B cell (primary cell): ENCODE results near the gene FERMT3. TPM values are rescaled to one million over a fixed set of nuclear protein-coding genes. Genes with fewer than 3 reads are reported as not detected.

Experiments
- ATAC-seq: fragments of 200-7000 bp; cut with Tn5 transposase; one replicate; pipeline ENCODE4 v1.10.0; 2021; ENCODE audit warnings: low read depth, mild to moderate bottlenecking, moderate number of reproducible peaks, moderate library complexity
- CTCF ChIA-PET: fragments of 350-600 bp; sonication (Branson Sonifier 250); formaldehyde crosslinking; loops from one replicate; lab custom pipeline; 2021; ENCODE audit warnings: antibody characterized with exemption, inconsistent platforms; lab: Charles Lee
- POLR2A ChIA-PET: fragments of 350-600 bp; sonication (Branson Sonifier 250); formaldehyde crosslinking; loops from one replicate; lab custom pipeline; 2021; ENCODE audit warnings: antibody characterized with exemption; lab: Charles Lee
- DNase-seq: peaks from one replicate; pipeline ENCODE4 v3.0.0; 2013
- H2AFZ ChIP-seq: 2 replicates; pipeline ENCODE4 v1.6.1; 2012; ENCODE audit warnings: mild to moderate bottlenecking, low read depth, low read length; ENCODE audit not compliant: insufficient read depth, poor library complexity, severe bottlenecking
- H3K27ac ChIP-seq, 2 donors: 1 replicate in 1 of 2; 2 replicates in 1 of 2; pipeline ENCODE4 v1.5.1; 2012 to 2013; ENCODE audit warnings: low read length in 2 of 2, mild to moderate bottlenecking in 2 of 2, moderate library complexity in 1 of 2
- H3K27me3 ChIP-seq, 4 experiments: fragments of 200-600 bp in 1 of 4; sonication (generic) in 1 of 4; replicated peaks in 1 of 4; 1 replicate in 2 of 4; 2 replicates in 2 of 4; pipeline versions ENCODE4 v1.6.1 to v1.7.0; 2013 to 2016; ENCODE audit warnings: low read length in 3 of 4, mild to moderate bottlenecking in 2 of 4, mixed read lengths in 1 of 4, moderate library complexity in 1 of 4; ENCODE audit not compliant: insufficient read depth in 4 of 4, control insufficient read depth in 3 of 4; ENCODE audit errors: control extremely low read depth in 1 of 4
- H3K36me3 ChIP-seq, 2 experiments: replicated peaks in 1 of 2; 1 replicate in 1 of 2; 2 replicates in 1 of 2; pipeline versions ENCODE4 v1.6.1 to v1.7.1; 2013; ENCODE audit warnings: low read length in 1 of 2; ENCODE audit not compliant: insufficient read depth in 2 of 2, control insufficient read depth in 1 of 2; ENCODE audit errors: control extremely low read depth in 1 of 2, extremely low read depth in 1 of 2
- H3K4me1 ChIP-seq, 2 donors: fragments of 200-600 bp in 1 of 2; sonication (generic) in 1 of 2; 1 replicate in 1 of 2; 2 replicates in 1 of 2; pipeline versions ENCODE4 v1.5.1 to v1.6.1; 2013 to 2017; ENCODE audit warnings: low read length in 2 of 2; ENCODE audit not compliant: control insufficient read depth in 2 of 2, insufficient read depth in 2 of 2
- H3K4me2 ChIP-seq: replicated peaks from 2 replicates; pipeline ENCODE3; 2012; ENCODE audit warnings: mild to moderate bottlenecking, low read depth, low read length; ENCODE audit not compliant: poor library complexity, severe bottlenecking
- H3K4me3 ChIP-seq, 5 experiments: fragments of 200-600 bp in 1 of 5; sonication (generic) in 1 of 5; 1 replicate in 3 of 5; 2 replicates in 2 of 5; pipeline versions ENCODE4 v1.5.1 to v1.7.0; 2011 to 2016; ENCODE audit warnings: low read length in 4 of 5, mild to moderate bottlenecking in 4 of 5, low read depth in 2 of 5, control low read depth in 1 of 5, moderate library complexity in 1 of 5; ENCODE audit not compliant: insufficient read depth in 1 of 5; ENCODE audit errors: control extremely low read depth in 1 of 5, extremely low read depth in 1 of 5
- H3K79me2 ChIP-seq: fragments of 200-600 bp; sonication (generic); one replicate; pipeline ENCODE4 v1.6.0; 2016; ENCODE audit warnings: low read length; ENCODE audit not compliant: control insufficient read depth, insufficient read depth
- H3K9ac ChIP-seq: fragments of 200-600 bp; sonication (generic); 2 replicates; pipeline ENCODE4 v1.6.1; 2017; ENCODE audit warnings: mild to moderate bottlenecking, low read length, moderate library complexity
- H3K9me3 ChIP-seq, 3 donors: one replicate each; pipeline versions ENCODE4 v1.6.1 to v1.7.1; 2013; ENCODE audit warnings: low read length in 2 of 3; ENCODE audit not compliant: control insufficient read depth in 2 of 3, insufficient read depth in 1 of 3; ENCODE audit errors: control extremely low read depth in 1 of 3
- H4K20me1 ChIP-seq: 2 replicates; pipeline ENCODE4 v1.6.0; 2012; ENCODE audit warnings: mild to moderate bottlenecking, low read length; ENCODE audit not compliant: insufficient read depth, control insufficient read depth, poor library complexity, severe bottlenecking
- H3K27ac Mint-ChIP-seq: one replicate; pipeline ENCODE4 v1.8.0; 2021; ENCODE audit warnings: mixed read lengths
- H3K27me3 Mint-ChIP-seq: one replicate; pipeline ENCODE4 v1.8.0; 2021; ENCODE audit warnings: mixed read lengths
- H3K4me1 Mint-ChIP-seq: one replicate; pipeline ENCODE4 v1.8.0; 2021; ENCODE audit warnings: mixed read lengths
- H3K4me3 Mint-ChIP-seq: one replicate; pipeline ENCODE4 v1.8.0; 2021; ENCODE audit warnings: mixed read lengths
- H3K9me3 Mint-ChIP-seq: one replicate; pipeline ENCODE4 v1.8.0; 2022; ENCODE audit warnings: mixed read lengths; ENCODE audit not compliant: insufficient read depth
- CTCF ChIP-seq: fragments of 200-600 bp; IDR thresholded peaks from one replicate; pipeline ENCODE4 v1.8.0; 2022; ENCODE audit warnings: antibody characterized with exemption, mild to moderate bottlenecking
- EZH2 ChIP-seq: IDR thresholded peaks from 2 replicates; pipeline ENCODE4 v1.6.1; 2012; ENCODE audit warnings: borderline replicate concordance, low read depth, mild to moderate bottlenecking, moderate library complexity, low read length; ENCODE audit not compliant: insufficient read depth, poor library complexity, severe bottlenecking
- WGBS: methylation state at CpG from one replicate; pipeline ENCODE4 v1.1.5; 2013; ENCODE audit warnings: missing lambda C conversion rate; ENCODE audit not compliant: insufficient coverage; 5-methylcytosine and 5-hydroxymethylcytosine counted together
- intact Hi-C: fragments of 100-400 bp; cut with micrococcal nuclease; formaldehyde crosslinking; loops from one replicate; pipeline ENCODE4 v1.10.0; 2022
- polyA plus RNA-seq: library from polyadenylated mRNA; depleted of rRNA; stranded (reverse); fragments of >200 nt; gene quantifications from 2 replicates; pipeline ENCODE4 v1.2.3, GENCODE V29; 2012
- total RNA-seq, 2 donors: library from RNA; stranded (reverse); fragments of 120-200 nt in 1 of 2; gene quantifications; 1 replicate in 1 of 2; 2 replicates in 1 of 2; pipeline versions ENCODE4 v1.2.3 to v1.2.4, GENCODE V29; 2013 to 2022

FERMT3 gene
- total and polyA plus RNA-seq, 2 donors (not counting 1 experiment from before 2014, with no cell fraction given), result 96.2 to 170 TPM

GRCh38 chr11:64201543-64201942 lies 5.0 kb upstream of the FERMT3 start:
- peaks cover 8% of the 10 kb centered on the region for H3K79me2 ChIP-seq
- no peak overlapping the region for H3K4me3 ChIP-seq
- Mint-ChIP-seq H3K9me3 (no peaks in the 10 kb centered on the region), H3K27me3 (no peaks in the 10 kb centered on the region), H3K27ac (no peak overlapping the region), H3K4me3 (no peak overlapping the region), H3K4me1 (peaks cover 18% of the 10 kb centered on the region)
- H3K27ac ChIP-seq, result no peak overlapping the region
- DNase-seq (no peak), ATAC-seq (no peak)
- ChIA-PET POLR2A (no interaction called here), CTCF (interaction anchor here (1.4 to 10.3 kb wide), 3 partner anchors 40 to 101 kb away, joined by 3 to 243 read pairs (median 141); partner anchors contain the start of genes CATSPERZ, ESRRA, FKBP2 and PLCB3)
- TF ChIP-seq EZH2 (no peak), CTCF (no peak)
- no peak overlapping the region for H3K4me2 ChIP-seq
- 90% methylated on average over 2 of the region's 3 CpGs for WGBS
- peaks cover 3 to 64% of the 10 kb centered on the region in 2 experiments for H3K36me3 ChIP-seq
- H4K20me1 ChIP-seq, result no peaks in the 10 kb centered on the region
- intact Hi-C loops, result loop anchor here (10.0 kb wide), 1 partner anchor 453 kb away; no protein-coding TSS in a partner anchor
- H2AFZ ChIP-seq, result no peak overlapping the region
- no peaks in the 10 kb centered on the region for H3K27me3 ChIP-seq
- no peak overlapping the region for H3K9ac ChIP-seq
- H3K4me1 ChIP-seq, result peaks cover 20 to 24% of the 10 kb centered on the region in 2 donors
- no peaks in the 10 kb centered on the region for H3K9me3 ChIP-seq

- WGBS, result 96% methylated on average over 9 of the region's 9 CpGs
- Mint-ChIP-seq H3K4me3 (no peak overlapping the region), H3K9me3 (no peaks in the 10 kb centered on the region), H3K27ac (no peak overlapping the region), H3K4me1 (peaks cover 30% of the 10 kb centered on the region), H3K27me3 (no peaks in the 10 kb centered on the region)
- ChIA-PET CTCF (interaction anchor here (2.4 to 10.3 kb wide), 7 partner anchors 11 to 452 kb away, joined by 6 to 243 read pairs (median 53); partner anchors contain the start of genes CATSPERZ, ESRRA, PLCB3 and PPP1R14B), POLR2A (interaction anchor here (4.7 kb wide), 1 partner anchor 101 kb away, joined by 21 read pairs; the partner anchor contains the start of gene ESRRA)
- Histone ChIP-seq H3K4me1 (peaks cover 23 to 32% of the 10 kb centered on the region in 2 donors), H3K79me2 (peaks cover 19% of the 10 kb centered on the region), H2AFZ (no peak overlapping the region), H3K27ac (no peak overlapping the region), H3K27me3 (no peaks in the 10 kb centered on the region), H4K20me1 (peaks cover 3% of the 10 kb centered on the region), H3K9ac (no peak overlapping the region), H3K4me2 (no peak overlapping the region), H3K36me3 (peaks cover 0 to 50% of the 10 kb centered on the region in 2 experiments), H3K9me3 (no peaks in the 10 kb centered on the region), H3K4me3 (no peak overlapping the region)
- no peak for DNase-seq
- no peak for ATAC-seq
- intact Hi-C loops, result loop anchor here (10.0 kb wide), 1 partner anchor 452 kb away; no protein-coding TSS in a partner anchor
- TF ChIP-seq CTCF, result no peak
- no peak for TF ChIP-seq EZH2
Measured at GRCh38 chr11:64202992-64203391, 3.5 kb upstream of the FERMT3 start.
